ENCODE results near the gene REN. TPM values are rescaled to one million over a fixed set of nuclear protein-coding genes. Genes with fewer than 3 reads are reported as not detected.

REN gene
- total RNA-seq, 1 donor from 2014 or later: not detected

GRCh38 chr1:204131978-204132377 lies 34.2 kb downstream of the REN start:
- no peak for DNase-seq (ENCODE audit: low spot score)

- no peak for DNase-seq (ENCODE audit: low spot score)
These were observed 34.9 kb downstream of the REN start for GRCh38 chr1:204130981-204131892.

GRCh38 chr1:204130178-204130577 lies 36.0 kb downstream of the REN start:
- no peak for DNase-seq (ENCODE audit: low spot score)

GRCh38 chr1:204128964-204129896 lies 36.9 kb downstream of the REN start:
- DNase-seq (ENCODE audit: low spot score): peak; percentile 61

- no peak for DNase-seq (ENCODE audit: low spot score)
These were observed 37.6 kb downstream of the REN start for GRCh38 chr1:204128464-204128963.

- peak; percentile 50 for DNase-seq (ENCODE audit: low spot score)
These were observed 38.4 kb downstream of the REN start for GRCh38 chr1:204127597-204128242.

- no peak for DNase-seq (ENCODE audit: low spot score)
These were observed 39.2 kb downstream of the REN start for GRCh38 chr1:204126956-204127355.

- no peak for DNase-seq (ENCODE audit: low spot score)
These were observed 39.8 kb downstream of the REN start for GRCh38 chr1:204126386-204126785.

- DNase-seq (ENCODE audit: low spot score): no peak
These were observed 40.3 kb downstream of the REN start for GRCh38 chr1:204125759-204126351.

GRCh38 chr1:204124639-204125038 lies 41.5 kb downstream of the REN start:
- no peak for DNase-seq (ENCODE audit: low spot score)

- DNase-seq (ENCODE audit: low spot score): no peak
These were observed 42.8 kb downstream of the REN start for GRCh38 chr1:204123376-204123775.

- DNase-seq (ENCODE audit: low spot score): no peak
These were observed 44.1 kb downstream of the REN start for GRCh38 chr1:204121840-204122555.

GRCh38 chr1:204116539-204116938 lies 49.6 kb downstream of the REN start:
- DNase-seq (ENCODE audit: low spot score): no peak

GRCh38 chr1:204115116-204115515 lies 51.0 kb downstream of the REN start:
- no peak for DNase-seq (ENCODE audit: low spot score)

- no peak for DNase-seq (ENCODE audit: low spot score)
These were observed 51.5 kb downstream of the REN start for GRCh38 chr1:204114606-204115005.

GRCh38 chr1:204113896-204114295 lies 52.2 kb downstream of the REN start:
- no peak for DNase-seq (ENCODE audit: low spot score)

- no peak for DNase-seq (ENCODE audit: low spot score)
These were observed 53.0 kb downstream of the REN start for GRCh38 chr1:204112876-204113730.

- no peak for DNase-seq (ENCODE audit: low spot score)
These were observed 55.1 kb downstream of the REN start for GRCh38 chr1:204110894-204111633.
